ENCODE results near the gene CLASP1. TPM values are rescaled to one million over a fixed set of nuclear protein-coding genes. Genes with fewer than 3 reads are reported as not detected.
"Not testable (repeated sequence)": the region's sequence is repeated elsewhere in the genome, so short reads cannot be mapped to it uniquely, and the experiment has no call there.

CLASP1 gene
- total RNA-seq, 4 donors from 2014 or later, result 14.1 to 110 (median 55.9) TPM

DNA sequence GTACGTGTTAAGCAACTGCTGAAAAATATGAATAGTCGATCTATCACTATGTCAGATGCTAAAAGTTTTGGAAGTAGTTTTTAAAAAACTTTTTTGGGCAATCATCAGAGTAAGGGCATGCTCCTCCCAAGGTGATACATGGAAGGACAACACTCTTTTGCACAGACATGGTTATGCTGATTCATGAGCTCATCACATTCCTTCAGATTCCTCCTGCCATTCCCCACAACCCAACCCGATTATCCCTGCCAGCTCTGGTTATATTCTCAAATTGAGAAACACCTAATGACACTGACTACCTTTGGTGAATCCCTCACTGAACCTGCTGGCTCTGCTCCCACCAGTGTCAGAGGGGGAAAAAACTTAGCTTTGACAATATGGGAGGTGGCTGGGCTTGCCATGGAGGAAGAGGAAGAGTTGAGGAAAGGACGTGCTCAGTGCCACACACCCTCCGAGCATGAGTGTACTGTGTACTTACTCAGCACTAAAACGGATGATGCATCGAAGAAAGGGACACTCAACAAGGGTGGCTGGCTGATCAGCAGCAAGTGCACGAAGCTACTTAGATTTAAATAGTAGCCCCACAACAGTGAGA lies 202.5 kb downstream of the CLASP1 start:
- no peak for DNase-seq
- no peak overlapping the region for H3K4me3 ChIP-seq
- no peak overlapping the region for H3K27ac ChIP-seq
- intact Hi-C loops (cut with DNase I; ENCODE audit: low total_unique reads), result no loop called here
- H3K4me1 ChIP-seq, result no peaks in the 10 kb centered on the region
- H3K9me3 ChIP-seq, result no peaks in the 10 kb centered on the region
- TF ChIP-seq CTCF (IDR thresholded peaks at IDR 0.05), result no peak
- no peak for TF ChIP-seq POLR2A (IDR thresholded peaks at IDR 0.05)
- H3K27me3 ChIP-seq, result no peaks in the 10 kb centered on the region
- no peaks in the 10 kb centered on the region for H3K36me3 ChIP-seq

DNA sequence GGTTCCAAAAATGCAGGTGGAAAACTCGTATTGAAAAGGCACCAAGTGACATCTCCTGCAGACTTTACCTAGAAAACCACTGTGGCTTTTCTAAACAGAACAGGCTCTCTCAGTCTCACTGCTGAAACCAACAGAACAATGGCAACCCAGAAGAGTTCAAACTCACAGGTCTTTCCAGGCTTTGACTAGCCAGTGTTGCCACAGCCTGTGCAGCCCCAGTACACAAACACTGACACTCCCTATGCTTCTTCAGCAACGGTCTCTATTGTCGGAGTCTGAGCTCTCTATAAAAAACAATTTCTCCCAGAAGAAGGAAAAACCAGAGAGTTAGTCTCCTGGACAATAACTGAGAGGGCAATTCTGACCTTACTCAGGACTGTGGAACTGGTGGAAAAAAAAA lies 206.4 kb downstream of the CLASP1 start:
- no peaks in the 10 kb centered on the region for H3K36me3 ChIP-seq
- H3K4me3 ChIP-seq, result no peak overlapping the region
- H3K27me3 ChIP-seq, result no peaks in the 10 kb centered on the region
- DNase-seq, result no peak
- TF ChIP-seq CTCF (IDR thresholded peaks at IDR 0.05) (no peak), POLR2A (IDR thresholded peaks at IDR 0.05) (no peak)
- no peaks in the 10 kb centered on the region for H3K9me3 ChIP-seq
- intact Hi-C loops (cut with DNase I; ENCODE audit: low total_unique reads), result no loop called here
- H3K27ac ChIP-seq, result no peak overlapping the region
- no peaks in the 10 kb centered on the region for H3K4me1 ChIP-seq

DNA sequence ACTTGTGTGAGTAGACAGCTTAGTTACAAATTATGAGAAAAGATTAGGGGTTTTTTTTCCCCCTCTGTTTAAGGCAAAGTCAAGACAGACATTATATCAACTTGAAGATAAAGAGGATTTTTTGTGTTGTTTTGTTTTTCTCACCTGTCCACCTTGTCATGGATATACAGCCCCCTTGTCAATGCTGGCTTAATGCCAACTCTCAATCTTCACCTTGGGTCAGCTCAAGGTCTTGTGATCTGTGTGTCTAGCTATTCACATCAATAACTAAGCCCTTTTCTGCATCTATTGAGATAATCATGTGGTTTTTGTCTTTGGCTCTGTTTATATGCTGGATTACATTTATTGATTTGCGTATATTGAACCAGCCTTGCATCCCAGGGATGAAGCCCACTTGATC lies 211.0 kb downstream of the CLASP1 start:
- H3K27ac ChIP-seq; H3K4me1 ChIP-seq; H3K36me3 ChIP-seq; intact Hi-C loops (cut with DNase I; ENCODE audit: low total_unique reads); H3K27me3 ChIP-seq; H3K4me3 ChIP-seq; DNase-seq; H3K9me3 ChIP-seq: not testable (repeated sequence)

- H3K9me3 ChIP-seq, result no peaks in the 10 kb centered on the region
- H3K27ac ChIP-seq, result no peak overlapping the region
- no peaks in the 10 kb centered on the region for H3K36me3 ChIP-seq
- intact Hi-C loops (cut with DNase I; ENCODE audit: low total_unique reads), result no loop called here
- TF ChIP-seq CTCF (IDR thresholded peaks at IDR 0.05), result no peak
- no peak for TF ChIP-seq POLR2A (IDR thresholded peaks at IDR 0.05)
- no peaks in the 10 kb centered on the region for H3K4me1 ChIP-seq
- no peak for DNase-seq
- H3K4me3 ChIP-seq, result no peak overlapping the region
- H3K27me3 ChIP-seq, result no peaks in the 10 kb centered on the region
Measured at GRCh38 chr2:121436918-121437317, 212.3 kb downstream of the CLASP1 start.

DNA sequence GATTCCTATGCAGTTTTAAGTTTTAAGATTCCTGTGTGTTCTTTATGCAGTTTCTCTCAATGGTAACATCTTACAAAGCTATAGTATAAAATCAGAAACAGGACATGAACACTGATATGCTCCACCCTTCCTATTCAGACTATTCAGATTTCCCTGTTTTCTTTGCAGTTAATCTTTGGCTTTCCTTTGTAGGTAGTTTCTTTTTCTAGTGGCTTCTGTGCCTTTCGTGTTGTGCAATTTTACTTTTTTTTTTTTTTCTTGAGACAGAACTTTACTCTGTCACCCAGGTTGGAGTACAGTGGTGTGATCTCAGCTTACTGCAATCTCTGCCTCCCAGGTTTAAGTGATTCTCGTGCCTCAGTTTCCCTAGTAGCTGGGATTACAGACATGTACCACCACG lies 213.5 kb downstream of the CLASP1 start:
- no peak for DNase-seq
- TF ChIP-seq CTCF (IDR thresholded peaks at IDR 0.05), result no peak
- TF ChIP-seq POLR2A (IDR thresholded peaks at IDR 0.05), result no peak
- H3K9me3 ChIP-seq, result no peaks in the 10 kb centered on the region
- H3K4me3 ChIP-seq, result no peak overlapping the region
- intact Hi-C loops (cut with DNase I; ENCODE audit: low total_unique reads), result no loop called here
- H3K27me3 ChIP-seq, result no peaks in the 10 kb centered on the region
- H3K27ac ChIP-seq, result no peak overlapping the region
- no peaks in the 10 kb centered on the region for H3K36me3 ChIP-seq
- no peaks in the 10 kb centered on the region for H3K4me1 ChIP-seq

DNA sequence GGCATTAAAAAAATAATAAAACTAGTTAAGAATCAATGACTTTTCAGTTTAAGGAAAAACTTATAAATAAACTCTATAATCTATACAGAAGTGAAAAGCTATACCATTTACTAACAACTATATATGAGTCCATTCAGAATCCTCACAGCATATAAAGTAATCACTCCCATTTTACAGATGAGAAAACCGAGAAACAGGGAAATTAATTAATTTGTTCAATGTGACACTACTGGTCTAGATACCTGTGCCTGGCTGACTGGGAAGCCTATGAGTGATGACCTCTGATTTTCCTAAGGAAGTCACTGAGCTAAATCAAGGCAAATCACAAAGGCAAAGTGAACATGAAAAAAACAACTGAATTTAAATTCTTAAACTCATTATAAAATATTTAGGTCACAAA lies 218.0 kb downstream of the CLASP1 start:
- intact Hi-C loops (cut with DNase I; ENCODE audit: low total_unique reads), result no loop called here
- Histone ChIP-seq H3K4me1 (no peaks in the 10 kb centered on the region), H3K4me3 (no peak overlapping the region), H3K36me3 (no peaks in the 10 kb centered on the region), H3K9me3 (no peaks in the 10 kb centered on the region), H3K27me3 (no peaks in the 10 kb centered on the region), H3K27ac (no peak overlapping the region)
- TF ChIP-seq POLR2A (IDR thresholded peaks at IDR 0.05) (no peak), CTCF (IDR thresholded peaks at IDR 0.05) (no peak)
- DNase-seq, result no peak
